WERI-Rb-1 (cell line): Measurements from ENCODE around the gene ACOX3.

Experiments
- DNase-seq: peaks from one replicate; pipeline ENCODE4 v3.0.0-alpha.2; 2020
- H3K27ac ChIP-seq: fragments of 250-450 bp; sonication (Bioruptor Pico); 2 replicates; pipeline ENCODE4 v1.5.1; 2020; ENCODE audit warnings: mild to moderate bottlenecking, moderate library complexity
- H3K27me3 ChIP-seq: fragments of 250-450 bp; sonication (Bioruptor Pico); 2 replicates; pipeline ENCODE4 v1.5.1; 2021; ENCODE audit warnings: mild to moderate bottlenecking, low read depth, moderate library complexity; ENCODE audit not compliant: insufficient read depth, severe bottlenecking
- H3K36me3 ChIP-seq: fragments of 250-450 bp; sonication (Bioruptor Pico); 2 replicates; pipeline ENCODE4 v1.5.1; 2020; ENCODE audit warnings: mild to moderate bottlenecking, moderate library complexity
- H3K4me3 ChIP-seq: 2 replicates; pipeline ENCODE4 v1.5.1; 2011; ENCODE audit warnings: low read depth, mild to moderate bottlenecking, control low read depth, low read length
- H3K9me3 ChIP-seq: fragments of 250-450 bp; sonication (Bioruptor Pico); 2 replicates; pipeline ENCODE4 v1.5.1; 2021; ENCODE audit warnings: mild to moderate bottlenecking, moderate library complexity; ENCODE audit not compliant: severe bottlenecking
- CTCF ChIP-seq: IDR thresholded peaks from 2 replicates; pipeline ENCODE4 v1.5.1; 2011; ENCODE audit warnings: low read depth, mild to moderate bottlenecking, control low read depth, inconsistent platforms, low read length

ACOX3 gene

GRCh38 chr4:8330821-8331574, 109.5 kb downstream of the ACOX3 start:
- Histone ChIP-seq H3K27ac (no peak overlapping the region), H3K9me3 (peaks cover 16% of the 10 kb centered on the region), H3K4me3 (no peak overlapping the region), H3K27me3 (no peaks in the 10 kb centered on the region), H3K36me3 (no peaks in the 10 kb centered on the region)
- DNase-seq, result peak; percentile 4
- no peak for TF ChIP-seq CTCF

GRCh38 chr4:8329859-8330761, 110.4 kb downstream of the ACOX3 start:
- H3K4me3 ChIP-seq, result no peak overlapping the region
- peaks cover 13% of the 10 kb centered on the region for H3K9me3 ChIP-seq
- no peaks in the 10 kb centered on the region for H3K36me3 ChIP-seq
- H3K27ac ChIP-seq, result no peak overlapping the region
- DNase-seq, result peak; percentile 5
- no peaks in the 10 kb centered on the region for H3K27me3 ChIP-seq
- no peak for TF ChIP-seq CTCF

- no peaks in the 10 kb centered on the region for H3K36me3 ChIP-seq
- no peak overlapping the region for H3K27ac ChIP-seq
- H3K4me3 ChIP-seq, result no peak overlapping the region
- peak; percentile 1 for DNase-seq
- H3K9me3 ChIP-seq, result peaks cover 13% of the 10 kb centered on the region
- no peak for TF ChIP-seq CTCF
- no peaks in the 10 kb centered on the region for H3K27me3 ChIP-seq
These were observed 111.0 kb downstream of the ACOX3 start for GRCh38 chr4:8329560-8329858.

DNA sequence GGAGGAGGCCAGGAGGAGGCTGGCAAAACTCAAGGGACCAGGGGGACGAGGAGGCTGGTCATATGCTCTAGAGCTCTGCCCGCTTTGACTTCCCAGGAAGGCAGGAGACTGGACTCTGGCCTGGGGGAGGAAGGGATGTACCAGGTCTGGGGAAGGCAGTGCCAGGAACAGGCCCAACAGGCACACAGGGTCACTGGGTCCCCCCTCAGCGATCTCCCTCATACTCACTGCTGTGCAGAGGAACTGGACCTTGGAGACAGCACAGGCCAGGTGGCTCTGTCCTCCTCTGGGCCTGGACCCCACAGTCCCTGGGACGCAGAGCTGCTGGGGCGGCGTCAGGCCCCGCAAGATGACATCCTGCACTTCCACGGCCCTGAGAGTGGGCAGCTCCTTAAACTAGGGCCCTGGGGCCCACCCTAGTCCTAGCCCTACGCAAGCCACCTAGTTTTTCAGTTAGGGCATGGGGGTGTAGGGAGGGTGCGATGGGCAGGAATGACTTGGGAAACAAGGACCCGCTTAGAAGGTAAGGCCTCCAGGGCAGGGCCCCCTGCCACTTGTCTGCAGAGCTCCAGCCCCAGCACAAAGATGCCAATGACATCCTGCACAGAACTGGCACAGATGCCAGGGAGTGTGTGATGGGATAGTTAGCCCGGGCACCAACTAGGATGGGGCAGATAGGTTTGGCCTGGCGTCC, 111.5 kb downstream of the ACOX3 start:
- peaks cover 13% of the 10 kb centered on the region for H3K9me3 ChIP-seq
- no peak overlapping the region for H3K27ac ChIP-seq
- TF ChIP-seq CTCF, result no peak
- DNase-seq, result peak; percentile 5
- no peak overlapping the region for H3K4me3 ChIP-seq
- H3K27me3 ChIP-seq, result no peaks in the 10 kb centered on the region
- no peaks in the 10 kb centered on the region for H3K36me3 ChIP-seq

GRCh38 chr4:8328456-8328855, 112.1 kb downstream of the ACOX3 start:
- no peak for DNase-seq
- no peak overlapping the region for H3K4me3 ChIP-seq

More at GRCh38 chr4:8328456-8328855, 112.1 kb downstream of the ACOX3 start:
- Histone ChIP-seq H3K36me3 (no peaks in the 10 kb centered on the region), H3K9me3 (peaks cover 13% of the 10 kb centered on the region), H3K27me3 (no peaks in the 10 kb centered on the region), H3K27ac (no peak overlapping the region)
- no peak for TF ChIP-seq CTCF
